GM19351 (cell line): ENCODE measurements around the gene MIX23.
"Not testable (repeated sequence)": the region's sequence is repeated elsewhere in the genome, so short reads cannot be mapped to it uniquely, and the experiment has no call there.

Experiments
- ATAC-seq: cut with Tn5 transposase; IDR thresholded peaks from one replicate; pipeline ENCODE4 v1.9.1; 2021; ENCODE audit warnings: mild to moderate bottlenecking, moderate library complexity; ENCODE audit not compliant: unreplicated experiment

Gene MIX23

DNA sequence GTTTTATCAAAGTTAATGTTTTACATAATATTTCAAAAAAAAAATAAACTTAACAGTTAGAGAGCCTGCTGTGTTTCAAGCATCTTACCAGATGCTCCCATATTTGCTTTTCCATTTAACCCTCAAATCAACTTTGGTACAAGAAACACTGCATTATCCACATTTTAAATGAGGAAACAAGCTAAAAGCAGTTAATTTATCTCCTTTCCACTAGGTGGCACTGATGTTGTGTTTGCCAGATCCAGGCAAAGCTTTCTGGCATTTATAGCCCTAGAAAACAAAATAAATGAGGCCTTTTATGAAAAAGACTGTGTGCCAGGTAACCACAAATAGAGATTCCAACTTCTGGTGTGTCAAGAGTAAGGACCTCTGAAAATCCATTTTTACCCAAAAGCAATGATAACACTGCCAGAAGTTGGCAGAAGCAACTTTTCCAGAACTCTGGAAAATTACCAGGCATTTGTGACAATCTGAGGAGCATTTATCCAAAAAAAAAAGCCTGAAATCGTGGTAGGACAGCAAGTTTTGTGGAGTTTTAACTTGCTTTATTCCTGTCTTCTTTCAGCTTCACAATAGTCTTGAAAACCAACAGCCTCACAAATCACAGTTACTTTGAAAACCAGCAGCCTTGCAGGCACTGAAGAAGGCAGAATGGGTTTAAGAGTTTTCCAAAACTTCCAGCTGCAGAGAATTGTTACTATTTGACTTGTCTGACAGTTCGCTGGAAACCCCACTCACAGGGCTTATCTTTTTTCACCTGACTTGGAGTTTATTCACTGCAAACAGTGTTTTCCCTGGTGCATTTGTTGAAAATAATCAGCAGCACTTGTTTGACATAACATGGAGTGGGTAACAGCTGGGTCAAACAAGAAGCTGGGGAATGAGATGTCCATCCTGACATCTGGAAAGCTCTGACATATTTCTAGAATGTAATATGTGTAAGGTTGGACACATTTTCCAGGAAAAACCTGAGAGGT lies 10.1 kb upstream of the MIX23 start:
- ATAC-seq, result no peak

DNA sequence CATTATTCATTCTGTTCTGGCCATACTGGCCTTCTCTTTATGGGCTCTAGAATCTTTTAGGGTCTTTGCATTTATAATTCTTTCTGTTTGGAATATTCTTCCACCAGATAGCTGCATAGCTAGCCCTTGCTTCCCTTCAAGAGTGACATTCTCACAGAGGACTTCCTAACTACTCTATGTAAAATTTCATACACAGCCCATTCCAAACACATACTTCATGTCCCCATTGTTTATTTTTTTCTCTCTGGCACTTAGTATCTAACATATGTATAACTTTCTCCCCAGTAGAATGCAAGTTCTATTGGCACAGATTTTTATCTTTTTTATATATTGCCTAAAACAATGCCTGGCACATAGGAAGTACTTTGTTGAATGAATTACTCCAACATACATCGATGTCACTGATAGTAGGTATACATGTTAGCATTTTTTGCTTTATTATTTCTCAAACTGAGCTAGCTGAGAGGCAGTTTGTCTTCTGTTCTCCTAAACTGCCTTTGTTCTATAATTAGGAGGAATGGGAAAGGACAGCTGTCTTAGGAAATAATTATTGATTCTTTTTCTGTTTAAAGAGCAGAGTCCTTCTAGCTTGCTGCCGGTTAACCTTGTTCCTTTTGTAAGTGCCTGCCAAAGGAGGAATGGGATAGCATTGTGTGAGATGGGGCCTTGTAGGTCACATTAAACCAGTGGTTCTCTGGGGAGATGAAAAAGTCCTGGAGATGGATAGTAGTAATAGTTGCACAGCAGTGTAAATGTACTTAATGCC lies 8.8 kb upstream of the MIX23 start:
- ATAC-seq, result no peak

DNA sequence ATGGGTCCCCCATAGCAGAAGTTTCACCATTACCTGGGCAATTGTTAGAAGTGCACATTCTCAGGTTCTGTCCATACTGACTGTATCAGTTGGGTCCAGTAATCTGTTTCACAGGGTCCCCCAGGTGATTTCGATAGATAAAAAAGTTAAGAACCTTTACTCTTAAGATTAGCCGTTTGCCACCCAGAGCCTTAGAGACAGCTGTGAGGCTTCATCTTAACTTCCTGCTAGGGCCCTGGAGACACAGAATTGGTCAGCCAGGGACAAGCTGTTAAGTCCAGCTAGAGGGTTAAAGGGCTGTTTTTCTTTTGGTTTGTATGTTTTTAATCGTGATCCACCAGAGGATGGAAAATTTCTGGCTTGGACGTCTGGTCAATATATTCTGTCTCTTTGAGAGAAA lies 7.6 kb upstream of the MIX23 start:
- no peak for ATAC-seq

DNA sequence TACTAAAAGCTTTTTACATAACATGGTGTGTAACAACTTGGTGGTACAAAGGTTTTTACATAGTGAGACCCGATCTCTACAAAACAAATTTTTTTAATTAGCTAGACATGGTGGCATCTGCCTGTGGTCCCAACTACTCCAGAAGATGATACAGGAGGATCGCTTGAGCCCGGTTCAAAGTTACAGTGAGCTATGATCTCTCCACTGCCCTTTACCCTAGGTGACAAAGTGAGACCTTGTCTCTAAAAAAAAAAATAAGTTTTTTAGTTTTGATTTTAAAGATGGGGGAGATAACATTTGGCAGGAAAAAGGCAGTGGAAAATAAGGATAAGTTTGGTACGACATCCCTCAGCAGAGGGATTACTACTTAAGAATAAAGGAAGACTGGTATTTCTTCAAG lies 6.9 kb upstream of the MIX23 start:
- ATAC-seq, result no peak

DNA sequence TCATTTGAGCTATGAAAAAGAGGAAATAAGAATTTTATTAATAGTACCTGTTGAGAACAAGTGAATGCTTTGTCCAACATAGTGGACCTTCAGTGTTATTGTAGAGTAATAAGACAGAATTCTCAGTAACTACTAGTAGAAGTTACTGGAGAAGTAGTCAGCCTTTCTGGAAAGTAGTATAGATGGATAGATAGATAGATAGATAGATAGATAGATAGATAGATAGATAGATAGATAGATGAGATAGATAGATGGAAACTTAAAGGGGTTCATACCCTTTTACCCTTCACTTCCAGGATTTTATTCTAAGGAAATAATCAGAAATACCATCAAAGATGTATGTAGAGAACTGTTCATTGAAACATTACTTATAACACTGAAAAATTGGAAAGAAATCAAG lies 6.2 kb upstream of the MIX23 start:
- ATAC-seq, result no peak

DNA sequence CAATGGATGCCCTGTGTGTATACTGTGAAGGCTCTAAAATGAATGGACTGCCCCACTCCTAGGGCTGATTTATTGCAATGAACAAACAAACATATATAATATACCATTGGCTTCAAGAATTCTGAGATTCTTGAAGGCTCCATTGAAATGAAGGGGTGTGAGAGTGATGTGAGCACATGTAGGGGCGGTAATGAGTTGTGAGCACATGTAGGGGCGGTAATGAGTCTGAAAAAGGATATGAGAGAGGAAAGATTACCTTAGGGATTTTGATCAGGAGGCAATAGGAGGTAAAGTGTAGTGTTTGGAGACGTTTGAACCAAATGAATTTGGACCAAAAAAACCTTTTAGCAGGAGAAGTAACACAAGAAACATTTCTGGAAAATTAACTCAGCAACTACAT lies 4.7 kb upstream of the MIX23 start:
- ATAC-seq, result no peak

DNA sequence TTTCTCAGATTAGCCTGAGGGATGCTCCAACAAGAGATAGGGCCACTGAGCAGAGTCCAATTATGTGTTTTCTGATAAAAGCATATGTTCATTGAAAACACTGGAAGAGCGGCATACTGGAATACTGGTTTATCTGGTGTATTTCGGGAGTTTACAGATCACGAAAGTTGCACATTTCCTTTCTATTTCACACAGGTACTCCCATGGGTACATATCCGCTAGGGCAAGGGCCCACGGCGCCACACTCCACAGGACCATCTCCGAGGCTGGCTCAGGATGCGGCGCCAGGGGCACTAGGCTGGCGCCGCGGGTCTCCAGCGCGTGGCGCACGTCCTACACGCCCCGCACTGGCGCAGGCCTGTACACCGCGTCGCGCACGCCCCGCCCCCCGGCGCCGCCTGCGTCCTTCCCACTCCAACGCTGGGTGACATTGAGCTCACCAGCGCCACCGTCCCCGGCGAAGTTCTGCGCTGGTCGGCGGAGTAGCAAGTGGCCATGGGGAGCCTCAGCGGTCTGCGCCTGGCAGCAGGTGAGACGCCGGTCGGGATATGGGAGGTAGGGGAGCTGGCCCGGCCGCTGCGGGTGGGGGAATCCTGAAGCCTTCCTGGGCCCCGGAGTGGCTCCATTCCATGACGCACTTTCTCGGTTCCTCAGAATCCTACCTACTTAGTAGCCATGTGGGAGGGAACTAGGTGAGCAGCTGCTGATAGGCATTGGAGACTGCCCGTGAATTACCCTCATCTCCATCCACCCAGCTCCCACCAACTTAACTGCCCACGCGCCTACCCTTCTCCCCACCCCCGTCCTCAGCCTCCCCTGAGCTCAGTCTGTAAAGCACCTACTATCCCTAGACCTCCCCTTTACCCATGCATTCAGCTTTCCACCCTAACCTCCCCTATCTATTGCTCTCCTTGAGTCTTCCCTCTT lies 1.0 kb upstream of the MIX23 start, which contains the start of gene FAM162A:
Gene FAM162A, plus strand, starts transcription at position 412 of the 927 bp plus-strand sequence. Its CDS starts 84 bp downstream, at position 496.
- ATAC-seq, result peak; percentile 94

DNA sequence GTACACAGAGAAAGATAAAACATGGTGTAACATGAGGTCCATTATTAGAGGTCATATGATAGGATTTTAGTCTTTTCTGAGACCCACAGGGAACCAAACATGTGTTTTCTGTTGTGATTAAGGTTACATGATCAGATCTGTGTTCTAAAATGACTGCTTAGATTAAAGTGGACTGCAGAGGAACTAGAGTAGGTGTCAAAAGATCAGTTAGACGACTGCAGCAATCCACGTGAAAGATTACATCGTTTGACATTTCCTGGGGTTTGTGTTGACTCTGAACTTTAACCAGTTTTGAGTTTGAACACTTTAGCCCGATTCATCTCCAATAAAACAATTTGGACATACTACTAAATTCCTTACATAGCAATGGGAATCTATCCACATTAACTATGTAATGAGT lies 5.1 kb downstream of the MIX23 start:
- ATAC-seq, result no peak

DNA sequence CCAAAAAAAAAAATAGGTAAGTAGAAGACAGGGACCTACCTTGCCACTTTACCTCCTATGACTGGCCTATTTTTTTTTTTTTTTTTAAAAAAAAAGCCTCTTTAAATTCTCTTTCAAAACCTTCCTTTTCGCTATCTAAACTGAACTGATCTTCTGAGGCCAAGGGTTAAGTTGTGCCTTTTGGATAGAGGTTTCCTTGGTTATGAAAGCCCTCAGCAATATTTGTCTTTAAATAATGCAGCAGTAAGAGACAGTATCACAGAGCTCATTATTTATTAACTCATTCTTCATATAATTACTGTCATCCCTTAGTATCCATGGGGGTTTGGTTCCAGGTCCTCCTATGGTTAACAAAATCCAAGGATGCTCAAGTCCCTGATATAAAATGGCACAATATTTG lies 9.0 kb downstream of the MIX23 start:
- ATAC-seq, result no peak

DNA sequence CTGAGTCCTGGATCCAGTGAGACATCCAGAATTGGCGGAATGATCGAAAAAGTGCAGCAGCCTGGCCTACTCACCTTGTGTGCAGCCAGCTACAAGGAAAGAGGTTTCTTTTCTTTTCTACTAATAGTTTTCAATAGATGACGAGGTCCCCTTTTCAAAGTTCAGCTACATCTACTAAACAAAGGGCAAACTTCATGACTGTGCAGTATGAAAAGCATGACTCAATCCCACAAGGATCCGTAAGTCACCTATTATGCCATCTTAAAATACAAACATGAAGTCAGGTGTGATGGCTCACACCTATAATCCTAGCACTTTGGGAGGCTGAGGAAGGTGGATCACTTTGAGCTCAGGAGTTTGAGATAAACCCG lies 16.7 kb downstream of the MIX23 start:
- ATAC-seq, result no peak

DNA sequence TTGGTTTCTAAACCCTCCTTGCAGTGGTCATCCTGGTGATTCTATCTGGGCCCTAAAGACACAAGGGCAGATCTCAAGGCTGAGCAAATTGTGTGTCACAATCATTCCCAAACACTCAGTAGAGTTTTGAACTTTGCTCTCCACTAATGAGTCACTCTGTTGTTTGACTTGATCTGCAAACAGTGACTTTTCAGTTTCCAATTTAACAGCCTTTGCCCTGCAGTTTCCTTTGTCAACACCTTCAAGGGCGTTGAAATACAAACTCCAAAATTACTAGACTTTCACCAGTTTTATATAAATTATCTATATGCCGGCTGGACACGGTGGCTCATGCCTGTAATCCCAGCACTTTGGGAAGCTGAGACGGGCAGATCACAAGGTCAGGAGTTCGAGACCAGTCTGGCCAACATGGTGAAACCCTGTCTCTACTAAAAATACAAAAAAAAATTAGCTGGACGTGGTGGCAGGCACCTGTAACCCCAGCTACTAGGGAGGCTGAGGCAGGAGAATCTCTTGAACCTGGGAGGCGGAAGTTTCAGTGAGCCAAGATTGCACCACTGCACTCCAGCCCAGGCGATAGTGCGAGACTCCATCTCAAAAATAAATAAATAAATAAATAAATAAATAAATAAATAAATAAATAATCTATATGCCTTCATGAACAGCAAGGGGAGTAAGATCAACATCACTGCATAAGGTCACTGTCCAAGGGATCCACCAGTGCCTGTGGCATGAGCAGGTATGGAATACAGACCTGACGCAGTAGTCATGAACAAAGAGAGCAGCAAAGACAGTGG lies 17.3 kb downstream of the MIX23 start:
- not testable (repeated sequence) for ATAC-seq

DNA sequence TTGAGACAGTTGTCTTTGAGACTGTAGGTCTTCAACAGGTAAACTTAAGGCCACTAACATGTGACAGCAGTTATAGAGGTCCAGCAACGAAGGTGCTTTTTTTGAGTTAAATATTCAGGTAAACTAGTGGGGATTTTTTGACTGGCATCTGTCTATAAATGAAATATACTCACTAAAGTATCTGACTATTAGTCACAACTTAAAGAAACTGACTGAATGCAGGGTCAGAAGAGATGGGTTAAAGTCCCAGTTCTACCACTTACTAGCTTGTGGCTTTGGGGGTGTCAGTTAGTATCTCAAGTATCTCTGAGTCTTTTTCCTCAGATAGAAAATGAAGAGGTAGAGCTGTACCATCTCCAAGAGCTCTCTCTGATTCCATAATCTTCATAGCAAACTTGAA lies 18.0 kb downstream of the MIX23 start:
- no peak for ATAC-seq

DNA sequence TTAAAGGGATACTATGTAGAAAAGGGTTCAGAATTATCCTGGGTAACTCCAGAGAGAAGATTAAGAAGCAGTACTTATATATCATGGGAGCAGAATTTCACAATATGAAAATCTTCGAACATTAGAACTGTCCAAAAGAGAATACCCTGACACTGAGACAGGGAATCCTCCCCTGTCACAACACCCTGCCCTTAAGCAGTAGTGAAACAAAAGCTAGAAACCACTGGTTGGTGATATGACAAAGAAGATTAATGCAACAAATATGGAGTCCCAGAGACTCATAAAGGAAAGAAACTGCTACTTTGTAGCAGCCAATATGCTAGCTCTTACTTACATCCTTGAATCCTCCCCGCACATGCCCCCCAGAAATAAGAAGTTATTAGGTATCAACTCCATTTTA lies 18.5 kb downstream of the MIX23 start:
- ATAC-seq, result no peak

DNA sequence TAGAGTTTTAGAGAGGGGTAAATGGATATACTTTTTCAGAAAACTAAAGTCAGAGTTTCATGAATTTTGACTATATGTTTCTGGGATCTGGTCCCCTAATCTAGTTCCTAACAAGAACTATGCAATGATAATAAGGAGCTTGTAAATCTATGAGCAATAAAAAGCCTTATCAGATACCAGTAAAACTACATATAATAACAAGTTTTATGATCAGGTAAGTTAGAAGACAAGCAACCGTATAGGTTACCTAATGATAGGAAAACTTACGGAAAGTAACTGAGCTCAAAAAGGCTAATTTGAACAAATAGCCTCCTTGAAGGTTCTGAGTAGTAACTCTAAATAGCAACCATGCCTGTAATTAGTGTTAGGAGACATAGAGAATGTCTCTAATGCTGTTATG lies 21.0 kb downstream of the MIX23 start:
- ATAC-seq, result no peak

DNA sequence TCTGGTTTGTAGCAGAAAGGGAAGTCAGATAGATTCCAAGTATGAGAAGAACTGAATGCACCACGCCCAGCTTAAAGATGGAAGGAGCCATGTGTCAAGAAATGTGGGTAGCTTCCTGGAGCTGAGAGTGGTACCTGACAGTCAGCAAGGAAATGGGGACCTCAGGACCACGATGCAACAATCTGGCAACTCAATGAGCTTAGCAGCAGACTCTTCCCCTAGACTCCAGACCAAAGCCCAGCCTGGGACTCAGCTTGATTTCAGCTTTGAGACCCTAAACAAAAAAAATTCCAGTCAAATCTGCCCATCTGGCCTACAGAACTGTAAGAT lies 24.4 kb downstream of the MIX23 start:
- no peak for ATAC-seq

DNA sequence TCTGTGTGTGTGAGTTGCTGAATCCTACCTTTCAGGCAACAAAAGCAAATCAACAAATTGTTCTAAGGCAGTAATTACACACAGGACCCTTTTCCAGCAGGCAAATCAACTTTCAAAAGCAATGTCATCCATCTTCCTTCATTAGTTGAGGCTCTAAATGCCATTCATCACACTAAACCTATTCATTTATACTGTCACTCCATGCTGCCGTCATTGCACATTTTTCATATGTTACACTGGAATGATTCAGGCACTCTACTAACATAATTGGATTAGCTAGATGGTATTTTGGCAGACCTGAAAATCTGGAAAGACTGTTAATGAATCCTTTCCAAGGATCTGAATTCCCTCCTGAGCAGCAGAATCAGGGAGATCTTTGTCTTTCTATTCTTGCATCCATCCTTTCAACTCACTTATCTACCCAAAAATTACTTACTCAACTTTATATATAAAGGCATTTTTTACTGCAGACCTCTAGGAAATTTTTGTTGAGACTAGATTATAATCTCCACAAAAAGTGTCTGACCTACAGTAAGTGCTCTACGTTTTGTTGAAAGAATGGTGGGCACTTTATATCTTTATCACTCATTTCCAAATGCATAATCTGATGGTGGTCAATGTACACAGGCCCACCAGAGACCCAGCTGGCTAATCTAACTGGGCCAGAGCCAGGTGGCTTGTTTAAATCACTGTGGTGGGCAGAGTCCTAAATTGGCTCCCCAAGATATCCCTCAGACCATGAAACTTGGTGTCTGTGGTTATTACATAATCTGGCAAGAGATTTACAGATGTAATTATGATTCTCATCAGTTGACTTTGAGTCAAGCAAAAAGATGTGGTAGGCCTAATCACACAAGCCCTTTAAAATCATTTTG lies 25.0 kb downstream of the MIX23 start:
- no peak for ATAC-seq

DNA sequence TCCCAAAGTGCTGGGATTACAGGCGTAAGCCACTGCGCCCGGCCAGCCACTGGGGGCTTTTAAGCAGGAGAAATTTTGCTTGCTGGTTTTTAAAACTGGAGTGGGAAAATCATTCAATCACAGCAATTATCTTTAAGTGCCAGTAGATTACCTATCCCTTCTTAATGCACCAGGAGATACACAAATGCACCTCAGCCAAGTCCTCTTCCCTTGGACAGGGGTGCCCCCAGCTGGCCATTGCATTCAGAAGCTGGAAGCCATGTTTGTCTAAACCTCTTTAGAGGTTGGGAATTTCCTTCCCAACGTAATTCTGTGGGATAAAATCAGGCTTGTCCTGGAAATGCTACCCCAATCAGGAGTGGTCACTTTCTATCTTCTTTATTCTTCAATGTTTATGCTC lies 26.6 kb downstream of the MIX23 start:
- ATAC-seq, result no peak

DNA sequence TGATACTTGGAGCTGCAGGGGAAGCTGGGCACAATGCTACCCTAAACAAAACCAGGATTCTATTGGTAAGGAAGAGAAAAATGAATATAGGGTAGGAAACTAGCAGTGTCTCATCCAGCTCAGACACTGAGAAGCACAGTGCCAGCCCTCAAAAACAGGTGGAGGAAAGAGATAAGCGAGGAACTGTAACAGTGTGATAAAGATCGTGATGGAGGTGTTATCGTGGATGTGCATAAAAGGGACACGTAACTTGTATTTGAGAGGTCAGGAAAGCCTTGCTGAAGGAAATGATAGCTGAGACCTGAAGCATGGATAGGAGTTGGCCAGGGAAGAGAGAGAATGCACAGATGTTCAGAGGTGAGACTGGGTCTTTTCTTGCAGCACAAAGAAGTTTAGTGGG lies 27.4 kb downstream of the MIX23 start:
- ATAC-seq, result no peak

DNA sequence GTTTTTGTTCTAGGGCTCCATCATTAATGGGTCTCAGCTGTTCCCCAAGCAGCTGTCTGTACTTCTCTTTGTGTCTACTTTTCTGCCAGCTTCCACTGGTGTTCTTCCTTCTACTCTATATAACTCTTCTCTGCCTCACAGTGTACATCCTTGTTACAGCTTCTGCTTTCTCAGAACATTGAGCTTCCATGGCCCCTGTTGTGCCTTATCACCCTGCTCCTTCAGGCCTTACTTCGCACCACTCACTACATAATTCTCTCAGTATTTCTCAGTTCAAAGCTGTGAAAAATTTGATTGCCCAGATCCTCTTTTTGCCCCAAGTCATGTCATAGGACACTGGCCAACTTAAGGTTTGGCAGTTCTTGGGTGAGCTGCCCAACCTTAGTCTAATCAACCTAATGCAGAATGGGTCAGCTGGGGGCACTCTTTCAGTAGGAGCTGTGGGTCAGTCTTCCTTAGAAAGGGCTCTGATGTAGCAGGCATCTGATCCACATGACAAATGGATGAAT lies 29.1 kb downstream of the MIX23 start:
- no peak for ATAC-seq
